Neuron (in vitro differentiated cells): ENCODE data around the gene CFAP251.
"Not testable (repeated sequence)": the region's sequence is repeated elsewhere in the genome, so short reads cannot be mapped to it uniquely, and the experiment has no call there.

Experiments used
- H2AFZ ChIP-seq: one replicate; pipeline ENCODE4 v1.6.1; 2013; ENCODE audit warnings: low read depth, mild to moderate bottlenecking, inconsistent platforms, low read length, moderate library complexity
- H3K27me3 ChIP-seq: one replicate; pipeline ENCODE4 v1.6.1; 2013; ENCODE audit warnings: low read length; ENCODE audit not compliant: insufficient read depth
- H3K36me3 ChIP-seq: one replicate; pipeline ENCODE4 v1.6.1; 2013; ENCODE audit warnings: low read length; ENCODE audit not compliant: insufficient read depth
- H3K4me1 ChIP-seq: one replicate; pipeline ENCODE4 v1.6.1; 2013; ENCODE audit warnings: low read length; ENCODE audit not compliant: insufficient read depth
- H3K4me3 ChIP-seq: 2 replicates; pipeline ENCODE4 v1.5.1; 2013; ENCODE audit warnings: mild to moderate bottlenecking, low read length, moderate library complexity
- H3K9me3 ChIP-seq: one replicate; pipeline ENCODE4 v1.6.1; 2013; ENCODE audit warnings: low read length

The CFAP251 gene

DNA sequence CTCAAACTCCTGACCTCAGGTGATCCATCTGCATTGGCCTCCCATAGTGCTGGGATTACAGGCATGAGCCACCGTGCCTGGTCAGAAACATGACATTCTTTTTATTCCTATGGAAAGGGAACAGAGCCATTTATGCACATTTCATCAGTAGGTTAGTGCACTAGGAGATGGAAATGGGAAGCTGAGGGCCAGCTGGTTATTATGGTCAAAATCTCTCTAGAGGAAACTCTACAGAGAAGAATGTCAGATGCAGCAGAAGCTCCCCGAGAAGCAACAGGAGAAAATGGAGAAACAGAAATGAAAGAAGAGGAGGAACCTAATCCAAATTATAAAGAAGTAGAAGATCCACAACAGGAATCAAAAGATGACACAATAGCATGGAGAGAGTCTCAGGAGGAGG is 2.7 kb downstream of the CFAP251 start:
- Histone ChIP-seq H3K9me3 (no peaks in the 10 kb centered on the region), H3K36me3 (peaks cover 26% of the 10 kb centered on the region), H3K4me3 (no peak overlapping the region), H3K4me1 (peaks cover 13% of the 10 kb centered on the region), H3K27me3 (no peaks in the 10 kb centered on the region), H2AFZ (no peak overlapping the region)

DNA sequence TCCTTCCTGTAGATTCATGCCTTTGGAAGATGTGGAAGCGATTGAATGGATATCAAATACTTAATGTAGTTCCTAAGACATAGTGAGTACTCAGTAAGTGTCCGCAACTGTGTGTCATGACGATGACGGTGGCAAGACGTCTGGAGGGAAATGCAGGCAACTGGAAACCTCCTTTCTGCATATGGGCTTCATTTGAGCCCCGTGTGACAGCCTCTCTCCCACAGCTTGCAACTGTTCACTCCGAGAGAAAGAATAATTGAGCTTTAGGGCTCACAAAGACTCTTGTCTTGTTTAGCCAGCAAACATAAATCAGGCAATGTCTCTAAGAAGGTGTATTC is 6.9 kb downstream of the CFAP251 start:
- no peak overlapping the region for H3K4me3 ChIP-seq
- no peak overlapping the region for H2AFZ ChIP-seq
- H3K4me1 ChIP-seq = peaks cover 10% of the 10 kb centered on the region
- H3K9me3 ChIP-seq = no peaks in the 10 kb centered on the region
- no peaks in the 10 kb centered on the region for H3K27me3 ChIP-seq
- H3K36me3 ChIP-seq = no peaks in the 10 kb centered on the region

DNA sequence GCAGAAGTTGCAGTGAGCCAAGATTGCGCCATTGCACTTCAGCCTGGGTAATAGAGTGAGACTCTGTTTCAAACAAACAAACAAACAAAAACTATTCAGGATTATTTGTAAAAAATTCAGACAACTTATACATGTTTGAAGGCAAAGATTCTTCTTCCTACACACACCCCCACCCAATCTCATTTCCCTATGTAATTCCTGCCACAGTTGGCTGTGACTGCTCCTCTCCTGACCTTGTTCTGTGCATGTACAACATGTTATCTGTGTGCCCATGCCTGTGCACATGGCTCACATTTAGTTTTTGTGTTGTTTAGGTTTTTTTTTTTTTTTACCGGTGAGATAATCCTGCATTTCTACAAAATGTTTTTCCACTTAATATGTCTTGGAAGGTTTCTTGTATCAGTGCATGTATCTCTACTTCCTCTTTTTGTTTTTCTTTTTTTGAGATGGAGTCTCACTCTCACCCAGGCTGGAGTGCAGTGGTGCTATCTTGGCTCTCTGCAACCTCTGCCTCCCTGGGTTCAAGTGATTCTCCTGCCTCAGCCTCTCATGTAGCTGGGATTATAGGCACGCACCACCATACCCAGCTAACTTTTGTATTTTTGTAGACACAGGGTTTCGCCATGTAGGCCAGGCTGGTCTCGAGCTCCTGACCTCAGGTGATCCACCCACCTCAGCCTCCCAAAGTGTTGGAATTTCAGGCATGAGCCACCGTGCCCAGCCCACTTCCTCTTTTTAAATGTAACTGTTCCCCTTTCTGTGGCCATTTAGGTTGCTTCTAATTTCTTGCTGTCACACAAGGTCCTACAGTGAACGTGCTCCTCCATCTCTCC is 8.7 kb downstream of the CFAP251 start:
- Histone ChIP-seq H3K4me1 (peaks cover 10% of the 10 kb centered on the region), H3K36me3 (no peaks in the 10 kb centered on the region), H3K27me3 (no peaks in the 10 kb centered on the region), H3K4me3 (no peak overlapping the region), H3K9me3 (no peaks in the 10 kb centered on the region), H2AFZ (no peak overlapping the region)

DNA sequence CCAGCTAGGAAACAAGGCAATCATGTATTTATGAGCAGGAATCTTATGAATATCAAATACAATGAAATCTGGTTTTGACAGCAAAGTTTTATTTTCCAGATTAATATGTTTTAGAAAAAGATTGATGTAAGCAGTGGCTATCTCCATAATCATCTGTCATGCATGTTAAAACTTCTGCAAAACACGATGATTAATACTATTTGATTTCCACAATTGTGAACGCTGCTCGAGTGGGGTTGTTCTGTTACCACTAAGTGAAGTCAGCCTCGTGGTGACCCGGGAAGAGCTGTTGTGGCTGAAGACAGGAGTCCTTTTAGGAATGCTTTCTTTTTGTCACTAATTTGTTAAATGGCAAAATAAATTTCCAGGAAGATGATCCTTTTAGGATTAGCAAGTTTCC is 9.4 kb downstream of the CFAP251 start:
- H2AFZ ChIP-seq = no peak overlapping the region
- H3K4me3 ChIP-seq = no peak overlapping the region
- peaks cover 10% of the 10 kb centered on the region for H3K4me1 ChIP-seq
- H3K36me3 ChIP-seq = no peaks in the 10 kb centered on the region
- no peaks in the 10 kb centered on the region for H3K9me3 ChIP-seq
- H3K27me3 ChIP-seq = no peaks in the 10 kb centered on the region

- not testable (repeated sequence) for H3K4me1 ChIP-seq, H2AFZ ChIP-seq, H3K36me3 ChIP-seq, H3K4me3 ChIP-seq, H3K27me3 ChIP-seq, H3K9me3 ChIP-seq
Measured at GRCh38 chr12:121929545-121929944, 11.2 kb downstream of the CFAP251 start.

GRCh38 chr12:121930862-121931261 is 12.5 kb downstream of the CFAP251 start:
- Histone ChIP-seq H3K36me3 (no peaks in the 10 kb centered on the region), H3K4me3 (no peak overlapping the region), H2AFZ (no peak overlapping the region), H3K9me3 (no peaks in the 10 kb centered on the region), H3K4me1 (no peaks in the 10 kb centered on the region), H3K27me3 (no peaks in the 10 kb centered on the region)

- H3K4me1 ChIP-seq = no peaks in the 10 kb centered on the region
- H3K36me3 ChIP-seq = no peaks in the 10 kb centered on the region
- no peak overlapping the region for H3K4me3 ChIP-seq
- no peak overlapping the region for H2AFZ ChIP-seq
- H3K9me3 ChIP-seq = peaks cover 1% of the 10 kb centered on the region
- no peaks in the 10 kb centered on the region for H3K27me3 ChIP-seq
Measured at GRCh38 chr12:121932176-121932536, 13.8 kb downstream of the CFAP251 start.

DNA sequence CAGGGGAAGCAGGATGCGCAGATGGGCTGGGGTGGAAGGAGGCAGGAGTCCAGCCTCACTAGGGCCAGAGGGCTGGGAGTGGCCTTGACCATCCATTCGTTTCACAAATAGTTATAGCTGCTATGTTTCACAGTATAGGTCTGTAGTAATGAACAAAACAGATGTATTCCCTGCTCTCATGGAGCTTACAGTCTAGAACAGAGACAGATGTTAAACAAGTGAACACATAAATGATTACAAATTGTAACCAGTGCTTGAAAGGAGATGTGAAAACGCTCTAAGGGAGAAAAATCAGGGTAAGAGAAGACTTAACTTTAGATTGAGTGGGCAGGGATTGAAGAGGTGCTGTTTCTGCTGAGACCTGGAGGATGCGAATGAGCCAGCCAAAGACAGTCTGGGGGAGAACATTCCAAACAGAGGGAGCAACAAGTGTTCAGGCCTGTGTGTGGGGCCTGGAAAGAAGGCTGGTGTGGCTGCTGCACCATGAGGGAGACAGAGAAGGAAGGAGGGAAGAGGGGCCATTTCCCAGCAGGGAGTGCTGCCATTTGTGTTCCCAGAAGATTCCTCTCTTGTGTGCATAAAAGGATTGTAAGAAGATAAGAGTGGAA is 14.6 kb downstream of the CFAP251 start:
- no peaks in the 10 kb centered on the region for H3K36me3 ChIP-seq
- H3K9me3 ChIP-seq = peaks cover 7% of the 10 kb centered on the region
- H3K4me1 ChIP-seq = no peaks in the 10 kb centered on the region
- H3K27me3 ChIP-seq = no peaks in the 10 kb centered on the region
- H3K4me3 ChIP-seq = no peak overlapping the region
- H2AFZ ChIP-seq = no peak overlapping the region

GRCh38 chr12:121933522-121934308 is 15.3 kb downstream of the CFAP251 start:
- peaks cover 7% of the 10 kb centered on the region for H3K9me3 ChIP-seq
- no peak overlapping the region for H2AFZ ChIP-seq
- no peaks in the 10 kb centered on the region for H3K4me1 ChIP-seq
- H3K27me3 ChIP-seq = no peaks in the 10 kb centered on the region
- no peaks in the 10 kb centered on the region for H3K36me3 ChIP-seq
- H3K4me3 ChIP-seq = no peak overlapping the region

- Histone ChIP-seq H3K4me1 (no peaks in the 10 kb centered on the region), H3K36me3 (no peaks in the 10 kb centered on the region), H3K27me3 (no peaks in the 10 kb centered on the region), H3K9me3 (peaks cover 7% of the 10 kb centered on the region), H3K4me3 (no peak overlapping the region), H2AFZ (no peak overlapping the region)
Measured at GRCh38 chr12:121934309-121934664, 15.9 kb downstream of the CFAP251 start.

DNA sequence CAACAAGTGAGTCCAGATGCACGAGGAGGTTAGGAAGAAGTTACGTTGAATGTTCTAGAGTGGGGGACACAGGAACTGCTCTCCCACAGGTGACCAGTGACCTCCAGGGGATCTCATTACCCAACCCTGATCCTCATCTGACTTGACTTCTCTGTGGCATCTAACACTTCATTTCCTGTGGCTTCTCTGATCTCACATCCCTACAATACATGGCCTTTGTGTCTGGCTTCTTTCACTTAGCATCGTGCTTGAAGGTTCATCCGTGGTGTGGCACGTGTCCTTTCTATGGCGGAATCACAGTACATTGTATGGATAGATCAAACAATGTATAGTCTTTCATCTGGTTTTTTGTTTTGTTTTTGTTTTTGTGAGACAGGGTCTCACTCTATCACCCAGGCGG is 19.3 kb downstream of the CFAP251 start:
- H2AFZ ChIP-seq = no peak overlapping the region
- H3K36me3 ChIP-seq = no peaks in the 10 kb centered on the region
- H3K9me3 ChIP-seq = peaks cover 7% of the 10 kb centered on the region
- H3K4me1 ChIP-seq = no peaks in the 10 kb centered on the region
- no peak overlapping the region for H3K4me3 ChIP-seq
- H3K27me3 ChIP-seq = no peaks in the 10 kb centered on the region

DNA sequence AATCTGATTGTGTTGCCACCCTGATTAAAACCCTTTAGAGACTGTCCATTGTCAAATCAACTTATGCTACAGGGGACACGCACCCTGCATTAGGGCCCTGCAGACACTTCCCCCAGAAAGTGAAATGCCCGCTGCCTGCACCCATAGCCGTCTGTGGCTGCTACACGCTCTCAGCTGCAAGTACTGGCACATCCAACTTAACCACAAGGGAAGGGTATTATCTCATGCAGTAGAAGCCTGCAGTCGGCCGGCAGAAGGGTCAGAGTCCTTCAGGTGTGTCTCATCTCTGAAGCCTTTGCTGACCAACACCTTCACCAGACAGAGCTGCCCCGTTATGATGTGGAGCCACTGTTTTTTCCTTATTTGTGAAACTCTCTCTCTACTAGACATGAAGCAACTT is 20.8 kb downstream of the CFAP251 start:
- no peak overlapping the region for H3K4me3 ChIP-seq
- no peaks in the 10 kb centered on the region for H3K36me3 ChIP-seq
- no peak overlapping the region for H2AFZ ChIP-seq
- H3K9me3 ChIP-seq = peaks cover 7% of the 10 kb centered on the region
- no peaks in the 10 kb centered on the region for H3K4me1 ChIP-seq
- no peaks in the 10 kb centered on the region for H3K27me3 ChIP-seq

GRCh38 chr12:121939992-121940766 is 21.8 kb downstream of the CFAP251 start:
- Histone ChIP-seq H2AFZ (no peak overlapping the region), H3K4me3 (no peak overlapping the region), H3K36me3 (no peaks in the 10 kb centered on the region), H3K4me1 (no peaks in the 10 kb centered on the region), H3K9me3 (peaks cover 7% of the 10 kb centered on the region), H3K27me3 (no peaks in the 10 kb centered on the region)
